ENCODE measurements around the gene PSMB11. TPM values are rescaled to one million over a fixed set of nuclear protein-coding genes. Genes with fewer than 3 reads are reported as not detected.

Gene PSMB11
- total RNA-seq, 1 experiment from 2014 or later = not detected

DNA sequence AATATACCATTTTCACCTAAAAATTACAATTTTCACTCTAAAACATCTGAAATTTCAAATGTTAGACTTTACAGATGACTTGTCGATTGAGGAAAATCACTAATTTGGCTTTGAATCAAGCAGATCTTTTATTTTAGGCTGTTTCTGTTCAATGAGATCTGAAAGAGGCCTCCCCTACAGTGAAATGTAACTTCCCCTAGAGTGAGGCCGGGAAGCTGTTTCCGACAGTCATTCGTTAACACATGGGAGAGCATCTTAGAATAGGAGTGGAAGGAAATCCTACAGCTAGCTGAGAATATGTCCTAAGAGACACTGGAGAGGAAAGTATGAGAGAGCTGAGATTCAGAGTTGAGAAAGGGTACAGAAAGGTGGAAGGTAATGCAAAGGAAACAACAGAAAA, 26.4 kb upstream of the PSMB11 start:
- Mint-ChIP-seq H3K27me3 (ENCODE audit: low read depth) (no peaks in the 10 kb centered on the region), H3K4me1 (peaks cover 2 to 9% of the 10 kb centered on the region in 2 experiments; a peak in 3 of 4 replicates), H3K36me3 (ENCODE audit: insufficient read depth in 1 of 3, low read depth in 3 of 3) (no peaks in the 10 kb centered on the region), H3K4me3 (no peak overlapping the region), H3K9me3 (no peaks in the 10 kb centered on the region), H3K27ac (peak overlapping the region in 2 of 3 experiments; percentile 25 to 28; a peak in 5 of 7 replicates)
- no peaks in the 10 kb centered on the region for H3K27me3 ChIP-seq (ENCODE audit: insufficient read depth, low read length)
- H3T11ph ChIP-seq (ENCODE audit: low read length) = no peak overlapping the region
- TF ChIP-seq, protein P1, sequence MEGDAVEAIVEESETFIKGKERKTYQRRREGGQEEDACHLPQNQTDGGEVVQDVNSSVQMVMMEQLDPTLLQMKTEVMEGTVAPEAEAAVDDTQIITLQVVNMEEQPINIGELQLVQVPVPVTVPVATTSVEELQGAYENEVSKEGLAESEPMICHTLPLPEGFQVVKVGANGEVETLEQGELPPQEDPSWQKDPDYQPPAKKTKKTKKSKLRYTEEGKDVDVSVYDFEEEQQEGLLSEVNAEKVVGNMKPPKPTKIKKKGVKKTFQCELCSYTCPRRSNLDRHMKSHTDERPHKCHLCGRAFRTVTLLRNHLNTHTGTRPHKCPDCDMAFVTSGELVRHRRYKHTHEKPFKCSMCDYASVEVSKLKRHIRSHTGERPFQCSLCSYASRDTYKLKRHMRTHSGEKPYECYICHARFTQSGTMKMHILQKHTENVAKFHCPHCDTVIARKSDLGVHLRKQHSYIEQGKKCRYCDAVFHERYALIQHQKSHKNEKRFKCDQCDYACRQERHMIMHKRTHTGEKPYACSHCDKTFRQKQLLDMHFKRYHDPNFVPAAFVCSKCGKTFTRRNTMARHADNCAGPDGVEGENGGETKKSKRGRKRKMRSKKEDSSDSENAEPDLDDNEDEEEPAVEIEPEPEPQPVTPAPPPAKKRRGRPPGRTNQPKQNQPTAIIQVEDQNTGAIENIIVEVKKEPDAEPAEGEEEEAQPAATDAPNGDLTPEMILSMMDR (conservative IDR thresholded peaks at IDR 0.05) = no peak
- no peak overlapping the region for H3K56ac ChIP-seq (ENCODE audit: insufficient read length, low read depth, low read length)
- no peak overlapping the region for H3K23ac ChIP-seq (ENCODE audit: insufficient read length, low read depth, low read length)
- no peak overlapping the region for H2AFZ ChIP-seq (ENCODE audit: low read length)
- no peak overlapping the region for H3K14ac ChIP-seq (ENCODE audit: insufficient read depth, low read length)
- no peak overlapping the region for H3K18ac ChIP-seq (ENCODE audit: insufficient read length, low read depth, low read length)
- H2BK20ac ChIP-seq (ENCODE audit: low read depth, low read length, poor library complexity, severe bottlenecking) = no peak overlapping the region
- no CpG with 5 or more reads among the region's 4 CpGs for WGBS (ENCODE audit: extremely low coverage, insufficient read length, low lambda C conversion rate)
- H3K23me2 ChIP-seq (ENCODE audit: insufficient read length, low read depth, low read length, poor library complexity, severe bottlenecking) = no peaks in the 10 kb centered on the region
- H3K9me3 ChIP-seq (ENCODE audit: control insufficient read depth, low read depth, low read length) = no peaks in the 10 kb centered on the region
- H3K27ac ChIP-seq (ENCODE audit: insufficient read length, low read depth, low read length) = no peak overlapping the region
- H3K4me1 ChIP-seq (ENCODE audit: insufficient read depth, low read length) = no peaks in the 10 kb centered on the region
- no peak overlapping the region for H4K91ac ChIP-seq (ENCODE audit: insufficient read length, low read depth, low read length)
- H2BK12ac ChIP-seq (ENCODE audit: insufficient read length, low read depth, low read length) = no peak overlapping the region
- no peak overlapping the region for H4K5ac ChIP-seq (ENCODE audit: insufficient read length, low read depth, low read length)
- H4K20me1 ChIP-seq (ENCODE audit: control insufficient read depth, insufficient read depth, insufficient read length) = no peaks in the 10 kb centered on the region
- H2BK120ac ChIP-seq (ENCODE audit: low read depth, low read length, poor library complexity, severe bottlenecking) = no peak overlapping the region
- H2BK5ac ChIP-seq (ENCODE audit: insufficient read length, low read length) = no peak overlapping the region
- H2BK15ac ChIP-seq (ENCODE audit: low read depth, low read length) = no peak overlapping the region
- no peak overlapping the region for H3K4me2 ChIP-seq (ENCODE audit: insufficient read depth, insufficient read length, low read length)
- H3K79me1 ChIP-seq (ENCODE audit: insufficient read depth, low read depth, low read length, poor library complexity, severe bottlenecking) = no peaks in the 10 kb centered on the region
- no peaks in the 10 kb centered on the region for H3K79me2 ChIP-seq (ENCODE audit: insufficient read depth, low read length)
- no peak for DNase-seq
- no peak overlapping the region for H3K4ac ChIP-seq (ENCODE audit: low read depth, low read length)
- H4K8ac ChIP-seq (replicated peaks; ENCODE audit: insufficient read length, low read depth, low read length) = no peak overlapping the region
- H3K9ac ChIP-seq (ENCODE audit: extremely low read depth, insufficient read length, low read length) = no peak overlapping the region
- H2AK5ac ChIP-seq (ENCODE audit: insufficient read length, low read length) = no peak overlapping the region
